ENCODE measurements around the gene GTPBP2. TPM values are rescaled to one million over a fixed set of nuclear protein-coding genes. Genes with fewer than 3 reads are reported as not detected.
"Not testable (repeated sequence)": the region's sequence is repeated elsewhere in the genome, so short reads cannot be mapped to it uniquely, and the experiment has no call there.

GTPBP2 gene
- polyA plus RNA-seq, 3 donors: 27.3 to 49.6 (median 45.2) TPM

DNA sequence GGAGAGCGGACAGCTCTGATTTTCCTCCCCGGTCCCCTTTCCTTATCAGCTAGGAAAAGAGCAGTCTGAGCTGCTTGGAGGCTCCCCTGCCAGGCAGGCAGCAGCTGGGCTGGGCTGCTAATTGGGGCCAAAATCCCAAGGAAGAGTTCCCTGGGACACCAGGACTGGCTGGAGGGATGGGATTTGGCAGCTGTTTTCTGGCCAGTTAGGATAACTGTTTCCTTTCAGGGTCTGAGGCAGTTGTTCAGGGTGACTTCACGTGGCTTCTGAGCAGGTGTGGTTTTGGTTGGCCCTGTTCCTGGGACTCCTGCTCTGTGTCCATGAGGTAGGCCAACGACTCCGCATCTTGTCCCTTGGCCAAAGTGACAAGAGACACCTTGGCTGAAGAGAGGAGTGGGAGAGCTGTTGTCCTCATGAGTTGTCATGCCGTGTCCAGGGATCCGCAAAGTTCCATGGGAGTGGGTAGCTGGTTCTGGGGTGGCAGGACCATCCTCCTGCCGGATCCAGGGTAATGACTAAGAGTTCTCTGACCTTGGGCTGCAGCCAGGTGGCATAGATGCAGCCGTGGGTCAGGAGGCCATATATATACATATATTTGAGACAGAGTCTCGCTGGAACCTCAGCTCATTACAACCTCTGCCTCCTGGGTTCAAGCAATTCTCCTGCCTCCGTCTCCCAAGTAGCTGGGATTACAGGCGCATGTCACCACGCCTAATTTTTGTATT is 37.3 kb upstream of the GTPBP2 start:
- H3K27ac ChIP-seq (ENCODE audit: low read depth, low read length): no peak overlapping the region
- 55 to 69% (median 66%) methylated on average over 13 of the region's 13 CpGs for WGBS, 3 donors

DNA sequence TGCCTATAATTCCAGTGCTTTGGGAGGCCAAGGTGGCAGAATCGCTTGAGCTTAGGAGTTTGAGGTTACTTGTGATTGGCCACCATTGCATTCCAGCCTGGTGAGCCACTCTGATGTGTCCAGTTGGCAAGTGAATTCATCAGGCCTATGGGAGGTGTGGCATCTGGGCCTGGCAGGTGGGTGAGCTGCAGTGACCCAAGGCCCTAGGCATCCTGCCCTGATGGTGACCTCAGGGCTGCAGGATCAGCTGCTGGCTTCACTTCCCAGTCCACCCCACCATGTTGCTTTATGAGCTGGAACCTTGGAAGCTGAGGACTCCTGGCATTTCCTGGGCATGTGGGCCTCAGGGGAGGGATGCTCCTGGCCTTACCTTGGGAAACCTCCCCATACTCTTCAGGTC is 36.3 kb upstream of the GTPBP2 start:
- no peak overlapping the region for H3K27ac ChIP-seq (ENCODE audit: low read depth, low read length)
- 89 to 92% (median 91%) methylated on average over 1 of the region's 1 CpG for WGBS, 3 donors

DNA sequence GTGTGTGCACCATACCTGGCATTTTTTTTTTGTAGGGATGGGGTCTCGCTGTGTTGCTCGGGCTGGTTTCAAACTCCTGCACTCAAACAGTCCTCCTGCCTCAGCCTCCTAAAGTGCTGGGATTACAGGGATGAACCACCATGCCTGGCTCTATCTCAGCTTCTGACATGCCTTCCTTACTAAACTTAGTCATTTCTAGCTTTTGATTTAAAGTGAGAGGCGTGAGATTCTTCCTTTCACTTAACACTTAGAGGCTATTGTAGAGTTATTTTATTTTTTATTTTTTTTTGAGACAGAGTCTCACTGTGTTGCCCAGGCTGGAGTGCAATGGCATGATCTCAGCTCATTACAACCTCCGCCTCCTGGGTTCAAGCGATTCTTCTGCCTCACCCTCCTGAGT is 33.9 kb upstream of the GTPBP2 start:
- not testable (repeated sequence) for H3K27ac ChIP-seq (ENCODE audit: low read depth, low read length)
- WGBS, 3 donors: 92 to 97% (median 95%) methylated on average over 5 of the region's 5 CpGs

DNA sequence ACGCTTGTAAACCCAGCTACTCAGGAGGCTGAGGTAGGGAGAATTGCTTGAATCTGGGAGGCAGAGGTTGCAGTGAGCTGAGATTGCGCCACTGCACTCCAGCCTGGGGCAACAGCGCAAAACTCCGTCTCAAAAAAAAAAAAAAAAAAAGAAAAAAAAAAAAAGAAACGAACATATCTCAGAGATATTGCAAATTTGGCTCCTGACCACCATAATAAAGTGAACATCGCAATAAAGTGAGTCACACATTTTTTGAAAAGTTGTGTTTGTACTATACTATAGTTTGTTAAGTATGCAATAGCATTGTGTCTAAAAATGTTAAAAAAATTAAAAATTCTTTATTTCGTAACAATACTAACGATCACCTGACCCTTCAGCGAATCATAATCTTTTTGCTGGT is 29.1 kb upstream of the GTPBP2 start:
- 93 to 94% (median 93%) methylated on average over 9 of the region's 9 CpGs for WGBS, 3 donors

DNA sequence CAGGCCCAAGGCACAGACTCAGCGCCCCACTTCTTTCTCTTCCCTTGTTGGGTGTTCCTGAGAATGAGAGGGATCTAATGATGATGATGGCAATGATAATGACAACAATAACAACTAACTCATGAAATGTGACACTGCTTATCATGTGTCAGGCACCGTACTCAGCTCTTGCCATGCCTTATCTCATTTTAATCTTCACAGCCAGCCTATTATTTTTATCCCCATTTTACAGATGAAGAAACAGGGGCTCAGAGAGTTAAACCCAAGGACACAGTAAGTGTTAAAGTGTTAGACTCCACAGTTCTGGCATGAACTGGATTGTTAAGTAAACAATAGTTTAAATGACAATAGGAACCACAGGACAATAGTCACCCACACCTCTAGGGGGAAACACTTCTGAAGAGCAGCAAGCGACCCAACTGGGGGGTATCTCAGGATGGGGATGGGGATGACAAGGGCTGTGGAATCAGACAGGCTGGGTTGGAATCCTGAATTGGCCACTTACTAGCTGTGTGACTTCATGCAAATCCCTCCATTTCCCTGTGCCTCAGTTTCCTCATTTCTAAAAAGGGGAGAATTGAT is 28.2 kb upstream of the GTPBP2 start:
- no peak overlapping the region for H3K27ac ChIP-seq (ENCODE audit: low read depth, low read length)
- WGBS, 3 donors: 78 to 98% (median 93%) methylated on average over 3 of the region's 3 CpGs

More for the DNA sequence above, 29.1 kb upstream of the GTPBP2 start:
- no peak overlapping the region for H3K27ac ChIP-seq (ENCODE audit: low read depth, low read length)

DNA sequence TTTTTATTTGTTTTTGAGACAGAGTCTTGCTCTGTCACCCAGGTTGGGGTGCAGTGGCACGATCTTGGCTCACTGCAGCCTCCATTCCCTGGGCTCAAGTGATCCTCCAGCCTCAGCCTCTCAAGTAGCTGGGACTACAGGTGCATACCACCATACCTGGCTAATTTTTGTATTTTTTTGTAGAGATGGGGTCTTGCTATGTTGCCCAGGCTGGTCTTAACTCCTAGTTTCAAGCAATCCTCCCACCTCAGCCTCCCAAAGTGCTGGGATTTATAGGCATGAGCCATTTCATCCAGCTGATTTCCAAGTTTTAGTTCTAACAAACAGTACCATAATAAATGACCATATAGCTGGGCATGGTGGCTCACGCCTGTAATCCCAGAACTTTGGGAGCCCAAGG is 23.8 kb upstream of the GTPBP2 start:
- not testable (repeated sequence) for H3K27ac ChIP-seq (ENCODE audit: low read depth, low read length)
- 91 to 95% (median 95%) methylated on average over 2 of the region's 2 CpGs for WGBS, 3 donors

DNA sequence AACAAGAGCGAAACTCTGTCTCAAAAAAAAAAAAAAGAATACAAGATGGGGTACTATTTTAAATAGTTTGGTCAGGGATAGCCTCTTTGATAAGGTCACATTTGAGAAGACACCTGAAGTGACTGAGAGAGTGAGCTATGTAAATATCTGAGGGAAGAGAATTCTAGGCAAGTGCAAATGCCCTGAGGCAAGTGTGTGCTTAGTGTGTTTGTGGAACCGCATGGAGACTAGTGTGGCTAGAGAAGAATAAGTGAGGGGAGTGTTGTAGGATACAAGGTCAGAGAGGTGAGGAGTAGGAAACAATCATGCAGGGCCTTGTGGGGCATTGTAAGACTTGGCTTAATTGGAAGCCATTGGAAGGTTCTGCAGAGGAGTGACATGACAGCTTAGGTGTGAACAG is 19.2 kb upstream of the GTPBP2 start:
- 89 to 100% (median 96%) methylated on average over 2 of the region's 2 CpGs for WGBS, 3 donors
- H3K27ac ChIP-seq (ENCODE audit: low read depth, low read length): no peak overlapping the region

DNA sequence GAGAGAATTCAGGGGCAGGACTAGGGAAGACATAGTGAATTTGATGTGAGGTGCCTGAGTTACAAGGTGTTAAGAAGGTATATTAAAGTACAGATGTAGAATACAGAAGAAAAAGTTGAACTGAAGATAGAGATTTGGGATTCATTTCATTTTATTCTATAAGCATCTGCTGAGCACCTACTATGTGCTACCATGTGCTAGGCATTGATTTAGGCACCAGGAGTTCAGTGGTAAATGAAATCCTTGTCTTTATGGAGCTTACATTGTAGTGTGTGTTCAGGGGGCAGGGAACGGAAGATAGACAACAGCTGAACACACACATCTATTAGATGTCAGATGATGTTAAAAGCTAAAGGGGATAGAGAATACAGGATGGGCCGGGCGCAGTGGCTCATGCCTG is 18.5 kb upstream of the GTPBP2 start:
- no peak overlapping the region for H3K27ac ChIP-seq (ENCODE audit: low read depth, low read length)
- 74 to 96% (median 95%) methylated on average over 3 of the region's 3 CpGs for WGBS, 3 donors

DNA sequence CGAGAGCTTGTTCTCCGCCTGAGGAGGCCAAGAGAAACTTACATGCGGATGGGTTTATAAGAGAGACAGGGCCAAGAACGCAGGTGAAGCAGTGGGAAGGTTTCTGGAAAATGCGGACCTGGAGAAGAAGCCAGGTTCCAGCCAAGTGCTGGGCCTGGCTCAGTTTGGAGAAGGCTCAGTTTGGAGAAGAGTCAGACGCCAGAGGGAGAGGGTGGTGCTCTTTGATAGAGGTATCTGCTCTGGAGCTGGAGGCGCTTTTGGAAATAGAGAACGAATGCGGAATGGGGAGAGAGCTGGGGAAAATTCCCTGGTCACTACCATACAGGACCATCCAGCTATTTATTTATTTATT is 16.5 kb upstream of the GTPBP2 start:
- H3K27ac ChIP-seq (ENCODE audit: low read depth, low read length): no peak overlapping the region
- WGBS, 3 donors: 12 to 20% (median 18%) methylated on average over 9 of the region's 9 CpGs

DNA sequence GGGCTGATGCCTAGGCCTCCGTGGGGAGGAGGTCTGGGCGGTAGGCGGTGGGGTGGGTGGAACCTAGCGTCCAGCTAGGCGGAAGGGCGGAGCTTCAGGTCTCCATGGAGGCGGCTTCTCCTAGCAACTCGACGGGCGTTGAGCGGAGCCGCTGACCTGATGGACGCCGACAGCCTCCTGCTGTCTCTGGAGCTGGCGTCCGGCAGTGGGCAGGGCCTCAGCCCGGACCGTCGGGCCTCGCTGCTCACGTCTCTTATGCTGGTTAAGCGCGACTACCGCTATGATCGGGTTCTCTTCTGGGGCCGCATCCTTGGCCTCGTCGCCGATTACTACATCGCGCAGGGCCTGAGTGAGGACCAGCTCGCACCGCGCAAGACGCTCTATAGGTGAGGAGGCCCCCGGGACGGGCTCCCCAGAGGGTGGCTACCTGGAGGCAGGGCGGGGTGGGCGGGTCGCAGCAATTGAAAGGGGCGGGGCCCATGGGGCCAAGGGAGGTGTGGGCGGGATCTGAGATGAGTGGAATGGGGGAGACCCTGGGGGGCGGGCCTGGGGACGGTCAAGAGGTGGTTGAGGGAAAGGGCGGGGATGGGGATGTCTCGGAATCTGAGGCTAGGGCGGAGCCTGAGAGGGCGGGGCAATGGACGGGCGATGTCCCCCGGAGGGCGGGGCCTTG is 16.0 kb upstream of the GTPBP2 start, which contains the start of gene RSPH9:
Gene RSPH9, plus strand, starts transcription at position 97 of the 673 bp plus-strand sequence. Its CDS starts 63 bp downstream, at position 160.
- whole genome bisulfite sequencing, 3 donors: 3 to 4% (median 3%) methylated on average over 48 to 52 of the region's 52 CpGs
- no peak within 1 kb of the TSS for H3K27ac ChIP-seq (ENCODE audit: low read depth, low read length)

DNA sequence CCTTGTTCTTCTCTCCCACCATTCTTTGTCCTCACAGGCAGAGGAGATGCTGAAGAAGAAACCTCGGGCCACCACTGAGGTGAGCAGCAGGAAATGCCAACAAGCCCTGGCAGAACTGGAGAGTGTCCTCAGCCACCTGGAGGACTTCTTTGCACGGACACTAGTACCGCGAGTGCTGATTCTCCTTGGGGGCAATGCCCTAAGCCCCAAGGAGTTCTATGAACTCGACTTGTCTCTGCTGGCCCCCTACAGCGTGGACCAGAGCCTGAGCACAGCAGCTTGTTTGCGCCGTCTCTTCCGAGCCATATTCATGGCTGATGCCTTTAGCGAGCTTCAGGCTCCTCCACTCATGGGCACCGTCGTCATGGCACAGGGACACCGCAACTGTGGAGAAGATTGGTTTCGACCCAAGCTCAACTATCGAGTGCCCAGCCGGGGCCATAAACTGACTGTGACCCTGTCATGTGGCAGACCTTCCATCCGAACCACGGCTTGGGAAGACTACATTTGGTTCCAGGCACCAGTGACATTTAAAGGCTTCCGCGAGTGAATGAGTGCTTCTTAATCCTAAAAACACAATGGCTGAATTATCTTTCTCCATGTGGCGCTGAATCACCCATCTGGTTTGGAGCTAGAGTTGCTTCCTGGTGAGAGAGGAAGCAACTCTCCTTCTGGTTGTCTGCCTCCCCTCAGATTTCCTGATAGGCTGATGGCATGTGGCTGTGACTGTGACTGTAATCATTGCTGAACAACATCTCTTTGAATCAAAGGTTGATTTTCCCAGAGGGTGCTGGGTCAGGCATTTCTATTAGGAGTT is 11.1 kb upstream of the GTPBP2 start:
- 89 to 93% (median 92%) methylated on average over 21 of the region's 21 CpGs for WGBS, 3 donors

DNA sequence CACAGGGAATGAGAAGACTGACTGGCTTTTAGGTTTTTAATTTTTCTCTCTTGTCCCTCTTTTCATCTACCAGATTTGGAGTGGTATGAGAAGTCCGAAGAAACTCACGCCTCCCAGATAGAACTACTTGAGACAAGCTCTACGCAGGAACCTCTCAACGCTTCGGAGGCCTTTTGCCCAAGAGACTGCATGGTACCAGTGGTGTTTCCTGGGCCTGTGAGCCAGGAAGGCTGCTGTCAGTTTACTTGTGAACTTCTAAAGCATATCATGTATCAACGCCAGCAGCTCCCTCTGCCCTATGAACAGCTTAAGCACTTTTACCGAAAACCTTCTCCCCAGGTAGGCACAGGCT is 7.2 kb upstream of the GTPBP2 start:
- no peak overlapping the region for H3K27ac ChIP-seq (ENCODE audit: low read depth, low read length)
- WGBS, 3 donors: 12 to 23% (median 21%) methylated on average over 7 of the region's 7 CpGs

More for the DNA sequence above, 11.1 kb upstream of the GTPBP2 start:
- no peak overlapping the region for H3K27ac ChIP-seq (ENCODE audit: low read depth, low read length)

DNA sequence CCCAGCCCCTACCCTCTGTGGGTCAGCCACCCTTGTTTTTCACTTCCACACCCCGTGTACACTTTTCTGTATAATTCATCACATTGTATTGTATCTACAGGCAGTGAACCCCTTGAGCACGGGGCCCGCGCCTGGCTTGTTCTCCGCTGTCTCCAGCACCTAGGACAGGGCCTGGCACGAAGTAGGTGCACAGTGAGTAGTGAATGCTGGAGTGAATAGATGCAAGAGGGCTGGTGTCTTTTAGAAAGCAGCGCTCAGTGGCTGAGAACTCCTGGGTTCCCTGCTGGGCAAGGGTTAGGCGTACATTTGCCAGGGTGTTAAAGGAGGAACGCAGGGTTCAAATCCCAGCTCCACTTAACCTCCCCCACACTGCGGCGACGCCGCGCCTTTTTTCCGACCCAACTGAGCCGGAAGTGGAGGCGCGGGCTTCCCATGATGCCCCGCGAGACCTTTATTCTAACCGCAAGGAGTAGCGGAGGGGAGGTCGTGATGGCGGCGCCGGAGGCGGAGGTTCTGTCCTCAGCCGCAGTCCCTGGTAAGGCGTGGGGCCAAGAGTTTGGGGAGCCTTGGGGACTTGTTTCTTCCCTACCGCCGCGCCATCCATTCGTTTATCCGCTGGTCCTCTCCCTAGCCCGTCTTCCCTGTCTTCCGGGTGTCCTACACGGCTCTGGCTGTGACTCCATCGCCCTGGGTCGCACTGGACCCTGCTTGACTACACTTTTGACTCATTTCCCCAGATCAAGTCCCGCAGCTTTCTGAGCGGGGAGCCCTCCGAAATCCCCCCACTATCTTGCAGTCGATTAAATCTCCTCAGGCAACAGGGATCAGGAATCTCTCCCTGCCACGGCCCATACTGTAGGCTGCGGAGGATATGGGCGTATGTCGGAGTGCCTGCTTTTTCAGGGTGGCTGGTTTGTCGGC is 6.6 kb upstream of the GTPBP2 start, which contains the start of gene MAD2L1BP:
Gene MAD2L1BP, plus strand, starts transcription at position 454 of the 921 bp plus-strand sequence. Its CDS starts 36 bp downstream, at position 490.
- WGBS, 3 donors: 3 to 4% (median 4%) methylated on average over 47 to 48 of the region's 48 CpGs
- peak within 1 kb of the TSS; percentile 14 for H3K27ac ChIP-seq (ENCODE audit: low read depth, low read length)

DNA sequence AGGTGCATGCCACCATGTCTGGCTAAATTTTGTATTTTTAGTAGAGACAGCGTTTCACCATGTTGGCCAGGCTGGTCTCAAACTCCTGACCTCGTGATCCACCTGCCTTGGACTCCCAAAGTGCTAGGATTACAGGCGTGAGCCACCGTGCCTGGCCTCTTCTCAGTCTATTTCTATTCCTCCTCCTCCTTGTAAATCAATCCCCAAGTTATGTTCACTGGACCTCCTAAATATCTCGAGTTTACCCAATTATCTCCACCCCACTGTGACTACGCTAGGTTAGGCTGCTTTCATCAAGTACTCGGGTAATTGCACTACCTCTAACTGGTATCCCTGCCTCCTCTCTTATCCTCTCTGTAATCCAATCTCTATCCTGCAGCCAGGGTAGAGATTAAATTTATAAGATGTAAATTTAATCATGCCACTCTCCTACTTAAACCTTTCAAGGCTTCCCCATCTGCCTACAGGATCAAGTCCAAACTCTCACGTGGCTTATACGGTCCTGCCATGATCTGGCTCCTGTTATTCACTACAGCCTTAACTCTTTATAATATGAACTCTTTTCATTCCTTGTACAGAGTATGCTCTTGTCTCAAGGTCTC is 5.7 kb upstream of the GTPBP2 start:
- WGBS, 3 donors: 72 to 79% (median 76%) methylated on average over 9 of the region's 9 CpGs
- H3K27ac ChIP-seq (ENCODE audit: low read depth, low read length): no peak overlapping the region

DNA sequence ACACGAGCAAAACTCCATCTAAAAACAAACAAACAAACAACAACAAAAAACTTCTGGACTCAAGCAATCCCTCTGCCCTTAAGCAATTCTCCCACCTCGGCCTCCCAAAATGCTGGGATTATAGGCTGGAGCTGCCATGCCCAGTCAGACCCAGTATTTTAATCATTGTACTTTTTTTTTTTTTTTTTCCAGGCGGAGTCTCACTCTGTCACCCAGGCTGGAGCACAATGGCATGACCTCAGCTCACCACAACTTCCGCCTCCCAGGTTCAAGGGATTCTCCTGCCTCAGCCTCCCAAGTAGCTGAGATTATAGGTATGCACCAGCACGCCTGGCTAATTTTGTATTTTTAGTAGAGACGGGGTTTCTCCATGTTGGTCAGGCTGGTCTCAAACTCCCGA is 3.9 kb upstream of the GTPBP2 start:
- H3K27ac ChIP-seq (ENCODE audit: low read depth, low read length): not testable (repeated sequence)
- WGBS, 3 donors: 91 to 94% (median 93%) methylated on average over 7 of the region's 7 CpGs

DNA sequence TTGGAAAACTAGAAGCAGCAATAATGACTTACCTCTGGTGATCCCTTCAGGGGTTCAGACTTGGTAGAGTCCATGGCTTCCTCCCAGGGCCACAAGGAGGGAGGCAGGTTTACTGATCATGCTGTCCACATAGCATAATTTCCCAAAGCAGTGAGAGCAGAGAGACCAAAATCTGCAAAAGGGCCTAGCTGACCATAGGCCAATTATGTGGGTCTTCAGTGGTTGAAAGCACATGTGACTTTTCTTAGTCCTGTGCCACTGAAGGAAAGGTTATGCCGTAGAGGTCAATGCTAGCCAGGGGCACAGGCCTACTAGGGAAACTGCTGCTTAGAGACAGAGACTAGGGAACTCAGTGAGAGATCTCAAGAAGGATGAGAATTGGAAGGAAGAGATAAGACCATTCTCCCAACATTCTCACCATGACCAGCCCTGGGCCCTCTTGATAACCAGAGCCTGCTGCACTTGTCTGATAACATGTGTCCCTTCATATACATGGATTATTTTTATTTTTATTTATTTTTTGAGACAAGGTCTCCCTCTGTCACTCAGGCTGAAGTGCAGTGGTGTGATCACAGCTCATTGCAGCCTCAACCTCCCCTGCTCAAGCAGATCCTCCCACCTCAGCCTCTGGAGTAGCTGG is 2.0 kb upstream of the GTPBP2 start:
- 97 to 100% (median 98%) methylated on average over 1 of the region's 1 CpG for WGBS, 3 donors
- no peak overlapping the region for H3K27ac ChIP-seq (ENCODE audit: low read depth, low read length)
